NAMALWA (cell line): ENCODE results near the gene RALGAPA2.

Source experiments
- DNase-seq: peaks from one replicate; pipeline ENCODE4 v3.0.0-alpha.2; 2015; ENCODE audit warnings: low spot score

The RALGAPA2 gene

GRCh38 chr20:20399531-20400500 lies 312.6 kb downstream of the RALGAPA2 start:
- no peak for DNase-seq

GRCh38 chr20:20398123-20398522 lies 314.3 kb downstream of the RALGAPA2 start:
- no peak for DNase-seq

- DNase-seq = no peak
These were observed 315.6 kb downstream of the RALGAPA2 start for GRCh38 chr20:20396794-20397193.

- DNase-seq = no peak
These were observed 316.4 kb downstream of the RALGAPA2 start for GRCh38 chr20:20395903-20396568.

- DNase-seq = no peak
These were observed 317.4 kb downstream of the RALGAPA2 start for GRCh38 chr20:20395087-20395486.

- DNase-seq = no peak
These were observed 319.0 kb downstream of the RALGAPA2 start for GRCh38 chr20:20393207-20394120.

GRCh38 chr20:20391766-20392165 lies 320.7 kb downstream of the RALGAPA2 start:
- DNase-seq = no peak

GRCh38 chr20:20391115-20391514 lies 321.3 kb downstream of the RALGAPA2 start:
- no peak for DNase-seq

- no peak for DNase-seq
These were observed 322.1 kb downstream of the RALGAPA2 start for GRCh38 chr20:20390393-20390792.

GRCh38 chr20:20386192-20386591 lies 326.3 kb downstream of the RALGAPA2 start:
- DNase-seq = no peak

- DNase-seq = no peak
These were observed 336.6 kb downstream of the RALGAPA2 start for GRCh38 chr20:20375862-20376261.

- DNase-seq = no peak
These were observed 339.3 kb downstream of the RALGAPA2 start for GRCh38 chr20:20373091-20373571.

- no peak for DNase-seq
These were observed 340.8 kb downstream of the RALGAPA2 start for GRCh38 chr20:20371681-20372080.

GRCh38 chr20:20371083-20371482 lies 341.4 kb downstream of the RALGAPA2 start:
- DNase-seq = no peak

GRCh38 chr20:20370094-20370575 lies 342.3 kb downstream of the RALGAPA2 start:
- no peak for DNase-seq

GRCh38 chr20:20369250-20370093 lies 343.0 kb downstream of the RALGAPA2 start:
- DNase-seq = no peak

GRCh38 chr20:20368418-20369249 lies 343.8 kb downstream of the RALGAPA2 start:
- no peak for DNase-seq

- no peak for DNase-seq
These were observed 344.6 kb downstream of the RALGAPA2 start, which contains the start of gene INSM1 for GRCh38 chr20:20367575-20368417. Gene INSM1, plus strand, starts transcription at chr20:20368104. Its CDS starts 164 bp downstream, at chr20:20368268.
